PC-3 (cell line): ENCODE results near the gene PPP2R5E. TPM values are rescaled to one million over a fixed set of nuclear protein-coding genes. Genes with fewer than 3 reads are reported as not detected.

ENCODE experiments used
- ATAC-seq: fragments of 200-7000 bp; cut with Tn5 transposase; 2 replicates; pipeline ENCODE4 v1.9.1; 2020; ENCODE audit warnings: mild to moderate bottlenecking, moderate library complexity
- BruUV-seq: library from RNA; stranded (reverse); fragments of 400-500 nt; replicated peaks from 2 replicates; lab custom pipeline; 2021; lab: Mats Ljungman, UMichigan
- CTCF ChIA-PET: fragments of 300-600 bp; sonication (Branson Sonifier 250); formaldehyde crosslinking; loops from one replicate; lab custom pipeline; 2022; ENCODE audit warnings: antibody characterized with exemption; lab: Charles Lee
- POLR2A ChIA-PET: fragments of 300-600 bp; sonication (Branson Sonifier 250); formaldehyde crosslinking; loops from one replicate; lab custom pipeline; 2022; ENCODE audit warnings: antibody characterized with exemption; ENCODE audit not compliant: unreplicated experiment; lab: Charles Lee
- DNase-seq: peaks from one replicate; pipeline ENCODE4 v3.0.0-alpha.2; 2015
- H2AFZ ChIP-seq: fragments of 300-600 bp; sonication (generic); 2 replicates; pipeline ENCODE4 v1.6.0; 2016; ENCODE audit warnings: antibody characterized with exemption, low read length
- H3F3A ChIP-seq: fragments of 300-600 bp; sonication (generic); one replicate; pipeline ENCODE4 v1.6.0; 2017; ENCODE audit warnings: antibody characterized with exemption, low read length, control low read depth, mild to moderate bottlenecking; ENCODE audit not compliant: unreplicated experiment
- H3K27ac ChIP-seq: fragments of 300-600 bp; sonication (generic); 2 replicates; pipeline ENCODE4 v1.5.1; 2016; ENCODE audit warnings: mild to moderate bottlenecking, low read length
- H3K27me3 ChIP-seq: fragments of 300-600 bp; sonication (generic); 2 replicates; pipeline ENCODE4 v1.6.1; 2016; ENCODE audit warnings: low read length, mixed read lengths
- H3K36me3 ChIP-seq: fragments of 300-600 bp; sonication (generic); 2 replicates; pipeline ENCODE4 v1.6.1; 2016; ENCODE audit warnings: low read depth, mixed run types, low read length, mixed read lengths
- H3K4me1 ChIP-seq: fragments of 300-600 bp; sonication (generic); 2 replicates; pipeline ENCODE4 v1.5.1; 2016; ENCODE audit warnings: low read length; ENCODE audit not compliant: insufficient read depth
- H3K4me2 ChIP-seq: fragments of 300-600 bp; sonication (generic); 2 replicates; pipeline ENCODE4 v1.6.0; 2016; ENCODE audit warnings: low read length
- H3K4me3 ChIP-seq: fragments of 300-600 bp; sonication (generic); 2 replicates; pipeline ENCODE4 v1.5.1; 2016; ENCODE audit warnings: mild to moderate bottlenecking, low read length, mixed read lengths
- H3K79me2 ChIP-seq: fragments of 300-600 bp; sonication (generic); 2 replicates; pipeline ENCODE4 v1.6.1; 2017; ENCODE audit warnings: low read length, mixed read lengths
- H3K9ac ChIP-seq: fragments of 300-600 bp; sonication (generic); 2 replicates; pipeline ENCODE4 v1.6.0; 2016; ENCODE audit warnings: mild to moderate bottlenecking, low read length
- H3K9me2 ChIP-seq: fragments of 300-600 bp; sonication (generic); replicated peaks from 2 replicates; pipeline ENCODE4 v1.6.1; 2016; ENCODE audit warnings: mixed run types, low read length, mixed read lengths
- H3K9me3 ChIP-seq: fragments of 300-600 bp; sonication (generic); 2 replicates; pipeline ENCODE4 v1.6.1; 2016; ENCODE audit warnings: low read length, mixed read lengths
- H4K20me1 ChIP-seq: fragments of 300-600 bp; sonication (generic); 2 replicates; pipeline ENCODE4 v1.6.1; 2016; ENCODE audit warnings: low read length, mixed read lengths
- CTCF ChIP-seq: fragments of 300-600 bp; sonication (generic); conservative IDR thresholded peaks from 2 replicates; pipeline ENCODE4 v1.5.1; 2017; ENCODE audit warnings: antibody characterized with exemption, low read depth, mild to moderate bottlenecking, low read length
- EZH2 ChIP-seq: fragments of 300-600 bp; sonication (generic); IDR thresholded peaks from one replicate; pipeline ENCODE4 v1.6.1; 2017; ENCODE audit warnings: antibody characterized with exemption, mild to moderate bottlenecking, low read length; ENCODE audit not compliant: unreplicated experiment
- EZH2phosphoT487 ChIP-seq: fragments of 300-600 bp; sonication (generic); IDR thresholded peaks from 2 replicates; pipeline ENCODE4 v1.6.1; 2018; ENCODE audit warnings: mild to moderate bottlenecking, antibody characterized with exemption, low read length, borderline replicate concordance
- intact Hi-C: fragments of 100-400 bp; cut with micrococcal nuclease; formaldehyde crosslinking; loops from 2 replicates; pipeline ENCODE4 v1.9.0; 2023
- total RNA-seq: library from RNA; depleted of rRNA; stranded (reverse); fragments of >200 nt; gene quantifications from 2 replicates; pipeline ENCODE4 v1.2.3, GENCODE V29; 2014

PPP2R5E gene
- total RNA-seq, 1 experiment from 2014 or later = 17.2 TPM

GRCh38 chr14:63480599-63480998, 62.6 kb downstream of the PPP2R5E start:
- Histone ChIP-seq H3K79me2 (peaks cover 91% of the 10 kb centered on the region), H3F3A (no peaks in the 10 kb centered on the region), H3K9me3 (no peaks in the 10 kb centered on the region), H3K27ac (no peak overlapping the region), H3K36me3 (no peaks in the 10 kb centered on the region), H3K4me1 (peaks cover 12% of the 10 kb centered on the region), H3K27me3 (no peaks in the 10 kb centered on the region), H3K9me2 (no peaks in the 10 kb centered on the region), H4K20me1 (0 out of 2 replicates have a peak, but pooled peaks cover 3% of the 10 kb centered on the region), H3K9ac (no peak overlapping the region), H2AFZ (no peak overlapping the region), H3K4me3 (no peak overlapping the region), H3K4me2 (no peak overlapping the region)
- intact Hi-C loops = no loop called here
- BruUV-seq = no TSS peak
- ChIA-PET CTCF (no interaction called here), POLR2A (no interaction called here)
- no peak for TF ChIP-seq EZH2
- no peak for TF ChIP-seq EZH2phosphoT487
- no peak for TF ChIP-seq CTCF
- ATAC-seq = no peak
- no peak for DNase-seq

GRCh38 chr14:63478437-63478852, 64.7 kb downstream of the PPP2R5E start:
- CTCF ChIA-PET = no interaction called here
- POLR2A ChIA-PET = no interaction called here
- intact Hi-C loops = no loop called here
- Histone ChIP-seq H3K9ac (no peak overlapping the region), H3K9me2 (no peaks in the 10 kb centered on the region), H3K4me2 (no peak overlapping the region), H3F3A (no peaks in the 10 kb centered on the region), H4K20me1 (0 out of 2 replicates have a peak, but pooled peaks cover 3% of the 10 kb centered on the region), H3K9me3 (no peaks in the 10 kb centered on the region), H3K4me1 (peaks cover 12% of the 10 kb centered on the region), H3K4me3 (no peak overlapping the region), H2AFZ (no peak overlapping the region), H3K27me3 (no peaks in the 10 kb centered on the region), H3K36me3 (no peaks in the 10 kb centered on the region), H3K79me2 (peaks cover 90% of the 10 kb centered on the region), H3K27ac (no peak overlapping the region)
- TF ChIP-seq CTCF (no peak), EZH2phosphoT487 (no peak), EZH2 (no peak)
- DNase-seq (no peak), ATAC-seq (no peak)
- BruUV-seq = no TSS peak

- no TSS peak for BruUV-seq
- no peak for DNase-seq
- H3K9me2 ChIP-seq = no peaks in the 10 kb centered on the region
- H3K79me2 ChIP-seq = peaks cover 90% of the 10 kb centered on the region
- H3K4me3 ChIP-seq = no peak overlapping the region
- H3K4me2 ChIP-seq = no peak overlapping the region
- no peak overlapping the region for H2AFZ ChIP-seq
- no peaks in the 10 kb centered on the region for H3K9me3 ChIP-seq
- H3K4me1 ChIP-seq = peaks cover 14% of the 10 kb centered on the region
- no peak overlapping the region for H3K9ac ChIP-seq
- no peaks in the 10 kb centered on the region for H3K36me3 ChIP-seq
- no peak overlapping the region for H3K27ac ChIP-seq
- H4K20me1 ChIP-seq = no peaks in the 10 kb centered on the region
- no peak for TF ChIP-seq EZH2phosphoT487
- TF ChIP-seq CTCF = no peak
- TF ChIP-seq EZH2 = no peak
- ChIA-PET CTCF (no interaction called here), POLR2A (interaction anchor here (0.6 kb wide), 1 partner anchor 38 kb away, joined by 3 read pairs; no protein-coding TSS in a partner anchor)
- H3K27me3 ChIP-seq = no peaks in the 10 kb centered on the region
- intact Hi-C loops = no loop called here
- no peak for ATAC-seq
- no peaks in the 10 kb centered on the region for H3F3A ChIP-seq
These were observed 65.2 kb downstream of the PPP2R5E start for GRCh38 chr14:63478010-63478409.
